Endometrial microvascular endothelial cells (primary cell): Measurements from ENCODE around the gene OR2T1. TPM values are rescaled to one million over a fixed set of nuclear protein-coding genes. Genes with fewer than 3 reads are reported as not detected.
"Not testable (repeated sequence)": the region's sequence is repeated elsewhere in the genome, so short reads cannot be mapped to it uniquely, and the experiment has no call there.

Source experiments
- in situ Hi-C: cut with HindIII; loops from 2 replicates; pipeline ENCODE4 v1.10.0; 2017; ENCODE audit warnings: low sequenced_read_pairs, low pct_unique_long_range_greater_than_20kb; ENCODE audit errors: inconsistent ontology term
- total RNA-seq: library from RNA; depleted of rRNA; stranded (reverse); fragments of >200 nt; gene quantifications from one replicate; pipeline ENCODE4 v1.2.3, GENCODE V29; 2015; ENCODE audit errors: inconsistent ontology term

OR2T1 gene
- total RNA-seq = not detected

- in situ Hi-C loops = no loop called here
Observed at GRCh38 chr1:248402748-248403147, at the start of gene OR2T1. Gene OR2T1, plus strand, starts transcription at chr1:248403048. Its CDS starts 3,100 bp downstream, at chr1:248406148.

GRCh38 chr1:248359415-248359814 lies 43.4 kb upstream of the OR2T1 start:
- in situ Hi-C loops = no loop called here

GRCh38 chr1:248361121-248361715 lies 41.6 kb upstream of the OR2T1 start, which contains the start of gene OR2T4:
Gene OR2T4, plus strand, starts transcription at chr1:248361665. Its CDS starts 0 bp downstream, at chr1:248361665.
- in situ Hi-C loops = no loop called here

- in situ Hi-C loops = no loop called here
Observed at GRCh38 chr1:248366609-248367008, 36.2 kb upstream of the OR2T1 start.

GRCh38 chr1:248372394-248372793 lies 30.5 kb upstream of the OR2T1 start:
- in situ Hi-C loops = no loop called here

- in situ Hi-C loops = no loop called here
Observed at GRCh38 chr1:248373761-248374160, 29.1 kb upstream of the OR2T1 start.

GRCh38 chr1:248375446-248375845 lies 27.4 kb upstream of the OR2T1 start, which contains the start of gene OR2T6:
Gene OR2T6, plus strand, starts transcription at chr1:248375746. Its CDS starts 11,863 bp downstream, at chr1:248387609.
- in situ Hi-C loops = no loop called here

- in situ Hi-C loops = no loop called here
Observed at GRCh38 chr1:248376916-248377315, 25.9 kb upstream of the OR2T1 start.

- in situ Hi-C loops = no loop called here
Observed at GRCh38 chr1:248380854-248381253, 22.0 kb upstream of the OR2T1 start.

GRCh38 chr1:248388426-248388825 lies 14.4 kb upstream of the OR2T1 start:
- in situ Hi-C loops = no loop called here

GRCh38 chr1:248393050-248393449 lies 9.8 kb upstream of the OR2T1 start:
- in situ Hi-C loops = no loop called here

GRCh38 chr1:248404024-248404423 lies 1.2 kb downstream of the OR2T1 start:
- in situ Hi-C loops = no loop called here

- in situ Hi-C loops = no loop called here
Observed at GRCh38 chr1:248406721-248407692, 4.2 kb downstream of the OR2T1 start.

- in situ Hi-C loops = no loop called here
Observed at GRCh38 chr1:248416226-248416625, 13.4 kb downstream of the OR2T1 start.

- in situ Hi-C loops = no loop called here
Observed at GRCh38 chr1:248417854-248418253, 15.0 kb downstream of the OR2T1 start.

- in situ Hi-C loops = no loop called here
Observed at GRCh38 chr1:248421384-248421783, 18.5 kb downstream of the OR2T1 start.

- in situ Hi-C loops = not testable (repeated sequence)
Observed at GRCh38 chr1:248427526-248428191, 24.8 kb downstream of the OR2T1 start.

GRCh38 chr1:248428192-248428533 lies 25.3 kb downstream of the OR2T1 start:
- in situ Hi-C loops = not testable (repeated sequence)

GRCh38 chr1:248431683-248432082 lies 28.8 kb downstream of the OR2T1 start:
- in situ Hi-C loops = not testable (repeated sequence)
